OCI-LY3 (cell line): ENCODE measurements around the gene ASIC4.

Experiments used
- H2AFZ ChIP-seq: fragments of 200-600, 300-600 bp; shearing (Covaris generic); 2 replicates; pipeline ENCODE4 v1.6.0; 2014; ENCODE audit warnings: antibody characterized with exemption, low read depth, low read length
- H3K27ac ChIP-seq: fragments of 200-600, 300-600 bp; sonication (generic); 2 replicates; pipeline ENCODE4 v1.5.1; 2014; ENCODE audit warnings: mild to moderate bottlenecking, low read length, moderate library complexity, mixed read lengths
- H3K27me3 ChIP-seq: fragments of 200-600, 300-600 bp; sonication (generic); 2 replicates; pipeline ENCODE4 v1.6.1; 2014; ENCODE audit warnings: low read depth, low read length, mixed read lengths
- H3K36me3 ChIP-seq: fragments of 200-600, 300-600 bp; sonication (generic); replicated peaks from 2 replicates; pipeline ENCODE3; 2014; ENCODE audit warnings: low read depth, low read length, mixed read lengths
- H3K4me1 ChIP-seq: fragments of 300-600, 200-600 bp; sonication (generic); 2 replicates; pipeline ENCODE4 v1.6.1; 2014; ENCODE audit warnings: low read length, mixed read lengths
- H3K4me2 ChIP-seq: fragments of 200-600, 300-600 bp; sonication (generic); 2 replicates; pipeline ENCODE4 v1.6.1; 2014; ENCODE audit warnings: low read length, mixed read lengths
- H3K4me3 ChIP-seq: fragments of 300-600, 200-600 bp; sonication (generic); 2 replicates; pipeline ENCODE4 v1.5.1; 2014; ENCODE audit warnings: antibody characterized with exemption, mild to moderate bottlenecking, low read length, moderate library complexity
- H3K79me2 ChIP-seq: fragments of 300-600, 200-600 bp; shearing (Covaris generic); 2 replicates; pipeline ENCODE4 v1.6.1; 2014; ENCODE audit warnings: mild to moderate bottlenecking, low read length, mixed read lengths
- H3K9ac ChIP-seq: fragments of 300-600, 200-600 bp; shearing (Covaris generic); 2 replicates; pipeline ENCODE4 v1.6.0; 2014; ENCODE audit warnings: mild to moderate bottlenecking, low read length, moderate library complexity
- H3K9me3 ChIP-seq: fragments of 200-600, 300-600 bp; shearing (Covaris generic); 2 replicates; pipeline ENCODE4 v1.6.1; 2014; ENCODE audit warnings: low read length, mixed read lengths; ENCODE audit not compliant: insufficient read depth
- H4K20me1 ChIP-seq: fragments of 200-600, 300-600 bp; sonication (generic); 2 replicates; pipeline ENCODE4 v1.6.1; 2016; ENCODE audit warnings: low read length, mixed read lengths; ENCODE audit not compliant: insufficient read depth
- CTCF ChIP-seq: fragments of 200-600, 300-600 bp; sonication (generic); IDR thresholded peaks from 2 replicates; pipeline ENCODE4 v1.5.1; 2014; ENCODE audit warnings: antibody characterized with exemption, low read length, low read depth
- EZH2phosphoT487 ChIP-seq: fragments of 200-600 bp; shearing (Covaris generic); IDR thresholded peaks from 2 replicates; pipeline ENCODE4 v1.6.1; 2018; ENCODE audit warnings: antibody characterized with exemption, mixed run types, low read depth

ASIC4 gene

GRCh38 chr2:219538956-219539788 is 24.9 kb downstream of the ASIC4 start:
- H3K36me3 ChIP-seq, result peaks cover 8% of the 10 kb centered on the region
- TF ChIP-seq CTCF (no peak), EZH2phosphoT487 (no peak)
- no peaks in the 10 kb centered on the region for H3K27me3 ChIP-seq
- no peak overlapping the region for H3K27ac ChIP-seq
- no peak overlapping the region for H3K4me3 ChIP-seq
- H3K79me2 ChIP-seq, result peaks cover 8% of the 10 kb centered on the region
- H3K9ac ChIP-seq, result no peak overlapping the region
- peaks cover 14% of the 10 kb centered on the region; the same call in 1 of the 2 replicates for H4K20me1 ChIP-seq
- no peaks in the 10 kb centered on the region for H3K9me3 ChIP-seq
- no peak overlapping the region for H2AFZ ChIP-seq
- H3K4me1 ChIP-seq, result peaks cover 6% of the 10 kb centered on the region
- no peak overlapping the region for H3K4me2 ChIP-seq

GRCh38 chr2:219539926-219540678 is 25.8 kb downstream of the ASIC4 start:
- Histone ChIP-seq H3K4me1 (peaks cover 6% of the 10 kb centered on the region), H3K9ac (no peak overlapping the region), H3K27ac (no peak overlapping the region), H3K4me3 (no peak overlapping the region), H2AFZ (no peak overlapping the region), H3K4me2 (no peak overlapping the region), H3K27me3 (no peaks in the 10 kb centered on the region), H3K79me2 (peaks cover 8% of the 10 kb centered on the region), H3K9me3 (no peaks in the 10 kb centered on the region), H3K36me3 (peaks cover 8% of the 10 kb centered on the region), H4K20me1 (peaks cover 14% of the 10 kb centered on the region; the same call in 1 of the 2 replicates)
- no peak for TF ChIP-seq CTCF
- no peak for TF ChIP-seq EZH2phosphoT487

GRCh38 chr2:219540784-219541504 is 26.7 kb downstream of the ASIC4 start:
- peaks cover 8% of the 10 kb centered on the region for H3K36me3 ChIP-seq
- TF ChIP-seq EZH2phosphoT487 (no peak), CTCF (no peak)
- no peak overlapping the region for H3K27ac ChIP-seq
- no peak overlapping the region for H3K4me3 ChIP-seq
- H3K27me3 ChIP-seq, result no peaks in the 10 kb centered on the region
- H3K9ac ChIP-seq, result no peak overlapping the region
- H3K9me3 ChIP-seq, result no peaks in the 10 kb centered on the region
- H4K20me1 ChIP-seq, result peaks cover 14% of the 10 kb centered on the region; the same call in 1 of the 2 replicates
- peaks cover 8% of the 10 kb centered on the region for H3K79me2 ChIP-seq
- H3K4me1 ChIP-seq, result peaks cover 6% of the 10 kb centered on the region
- H2AFZ ChIP-seq, result no peak overlapping the region
- H3K4me2 ChIP-seq, result peak overlapping the region; percentile 97
